ENCODE measurements around the gene AGAP3.
A peak's percentile ranks its signal among the peaks of the same experiment; 100 is the strongest.
"Not testable (repeated sequence)": the region's sequence is repeated elsewhere in the genome, so short reads cannot be mapped to it uniquely, and the experiment has no call there.

AGAP3 gene

GRCh38 chr7:151085691-151086620 lies at the start of gene AGAP3:
Gene AGAP3 (plus strand): TSS chr7:151086475. CDS start chr7:151086742, 267 bp downstream.
- peak in 1 of 2 experiments; percentile 28 for DNase-seq (ENCODE audit: low read depth in 2 of 2)

DNA sequence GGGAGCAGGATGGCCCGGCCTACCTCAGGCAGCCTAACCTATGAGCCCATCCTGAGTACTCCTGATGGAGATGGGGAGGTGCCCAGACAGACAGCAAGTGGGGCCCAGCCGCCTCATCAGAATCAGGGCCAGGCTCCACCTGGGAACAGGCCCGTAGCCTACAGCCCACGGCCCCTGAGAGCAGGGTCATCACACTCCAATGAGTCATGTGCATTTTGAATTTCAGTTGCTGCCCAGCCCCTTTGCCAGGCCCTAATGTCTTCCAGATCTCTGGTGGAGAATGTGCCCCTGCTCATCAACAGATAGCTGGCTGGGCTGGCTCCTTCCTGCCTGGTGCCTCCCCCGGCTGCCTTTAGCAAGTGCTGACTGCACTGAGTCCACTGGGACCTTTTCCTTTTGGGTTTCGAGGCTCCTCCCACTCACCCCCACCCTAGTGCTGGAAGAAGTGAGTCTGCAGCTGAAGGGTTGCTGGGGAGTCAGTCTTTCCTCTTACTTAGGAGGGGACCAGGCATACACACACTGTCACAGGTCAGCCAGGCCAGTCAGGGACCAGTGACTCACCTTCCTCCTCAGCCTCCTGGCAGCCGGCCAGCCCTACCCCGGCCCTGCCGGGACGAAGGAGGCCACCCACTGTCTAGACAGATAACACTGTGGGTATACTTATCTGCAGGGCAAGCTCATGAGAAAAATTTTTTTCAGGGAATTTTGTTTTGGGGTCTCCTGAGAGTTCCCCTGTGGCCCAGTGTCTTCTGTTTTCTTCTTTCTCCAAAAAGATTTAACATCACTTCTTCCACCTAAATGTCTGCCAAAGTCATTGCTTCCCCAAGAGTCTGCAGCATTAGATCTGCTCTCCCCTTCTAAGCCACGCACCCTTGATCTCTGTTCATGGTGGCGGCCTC lies 47.1 kb upstream of the AGAP3 start:
- no peak for DNase-seq (ENCODE audit: low read depth in 2 of 2)

DNA sequence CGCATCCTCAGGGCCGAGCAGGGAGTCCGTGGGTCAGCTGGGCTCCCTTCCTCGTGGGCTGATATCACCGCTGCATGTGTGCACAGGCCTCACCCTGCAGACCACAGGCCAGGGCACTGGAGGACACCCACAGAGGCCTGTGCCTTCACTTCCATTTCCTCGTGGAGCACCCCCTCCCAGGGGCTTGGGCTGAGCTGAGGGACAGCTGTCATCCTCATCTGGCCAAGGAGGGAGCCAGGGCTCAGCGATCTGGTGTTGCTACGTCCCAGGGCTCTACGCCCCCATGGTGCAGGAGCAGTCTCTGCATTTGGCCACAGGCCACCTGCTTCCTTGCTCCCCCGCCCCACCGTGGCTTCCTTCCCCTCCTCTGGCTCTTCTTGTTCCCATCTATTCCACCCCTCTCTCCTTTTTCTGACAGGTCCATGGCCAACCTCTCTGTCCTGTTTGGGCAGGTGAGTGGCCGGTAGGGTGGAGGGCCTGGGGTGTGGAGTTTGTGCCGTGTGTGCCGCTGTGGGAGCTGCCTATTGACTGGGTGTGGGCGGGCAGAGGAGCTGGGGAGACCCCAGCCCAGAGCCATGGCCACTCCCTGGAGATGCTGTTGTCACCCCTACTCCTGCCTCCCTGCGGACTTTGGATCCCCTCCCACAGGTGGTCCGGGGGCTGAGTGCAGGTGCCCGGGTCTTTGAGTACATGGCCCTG lies 46.3 kb upstream of the AGAP3 start:
- no peak for DNase-seq (ENCODE audit: low read depth in 2 of 2)

GRCh38 chr7:151040616-151041375 lies 45.5 kb upstream of the AGAP3 start:
- DNase-seq (ENCODE audit: low read depth in 2 of 2) = no peak

- DNase-seq (ENCODE audit: low read depth in 2 of 2) = not testable (repeated sequence)
Measured at GRCh38 chr7:151043449-151043848, 42.8 kb upstream of the AGAP3 start.

DNA sequence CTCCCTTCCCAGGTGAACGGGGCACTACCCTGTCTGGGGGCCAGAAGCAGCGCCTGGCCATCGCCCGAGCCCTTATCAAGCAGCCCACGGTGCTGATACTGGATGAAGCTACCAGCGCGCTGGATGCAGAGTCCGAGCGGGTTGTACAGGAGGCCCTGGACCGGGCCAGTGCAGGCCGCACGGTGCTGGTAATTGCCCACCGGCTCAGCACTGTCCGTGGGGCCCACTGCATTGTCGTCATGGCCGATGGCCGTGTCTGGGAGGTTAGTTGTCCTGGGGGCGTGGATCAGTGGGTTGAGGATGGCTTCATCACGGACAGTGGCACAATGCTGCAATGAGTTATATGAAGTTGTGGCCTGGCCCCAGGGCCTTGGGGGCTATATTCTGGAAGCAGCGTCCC lies 42.3 kb upstream of the AGAP3 start:
- DNase-seq (ENCODE audit: low read depth in 2 of 2) = no peak

DNA sequence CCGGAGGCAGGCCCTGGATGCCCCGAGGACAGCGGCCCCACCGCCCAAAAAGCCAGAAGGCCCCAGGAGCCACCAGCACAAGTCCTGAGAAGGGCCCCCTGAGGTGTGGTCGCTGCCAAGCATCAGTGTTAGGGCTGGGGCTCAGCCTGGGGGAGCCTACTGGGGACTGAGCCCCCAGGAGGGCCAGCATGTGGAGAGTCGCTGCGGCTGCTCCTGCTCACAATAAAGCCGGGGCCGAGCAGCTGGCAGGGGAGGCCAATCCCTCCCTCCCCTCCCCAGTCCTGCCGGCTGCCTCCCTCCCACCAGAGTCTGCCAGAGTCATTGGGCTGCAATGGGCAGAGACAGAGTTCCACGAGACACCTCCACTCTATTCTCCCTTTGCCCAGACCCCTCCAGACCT lies 41.0 kb upstream of the AGAP3 start:
- no peak for DNase-seq (ENCODE audit: low read depth in 2 of 2)

GRCh38 chr7:151045967-151046366 lies 40.3 kb upstream of the AGAP3 start:
- DNase-seq (ENCODE audit: low read depth in 2 of 2) = no peak

- DNase-seq (ENCODE audit: low read depth in 2 of 2) = no peak
Measured at GRCh38 chr7:151046603-151047573, 39.4 kb upstream of the AGAP3 start.

GRCh38 chr7:151047976-151048815 lies 38.1 kb upstream of the AGAP3 start, which contains the start of gene ASIC3:
Gene ASIC3 (plus strand): TSS chr7:151048531. CDS start chr7:151048886, 355 bp downstream.
- DNase-seq (ENCODE audit: low read depth in 2 of 2) = no peak

DNA sequence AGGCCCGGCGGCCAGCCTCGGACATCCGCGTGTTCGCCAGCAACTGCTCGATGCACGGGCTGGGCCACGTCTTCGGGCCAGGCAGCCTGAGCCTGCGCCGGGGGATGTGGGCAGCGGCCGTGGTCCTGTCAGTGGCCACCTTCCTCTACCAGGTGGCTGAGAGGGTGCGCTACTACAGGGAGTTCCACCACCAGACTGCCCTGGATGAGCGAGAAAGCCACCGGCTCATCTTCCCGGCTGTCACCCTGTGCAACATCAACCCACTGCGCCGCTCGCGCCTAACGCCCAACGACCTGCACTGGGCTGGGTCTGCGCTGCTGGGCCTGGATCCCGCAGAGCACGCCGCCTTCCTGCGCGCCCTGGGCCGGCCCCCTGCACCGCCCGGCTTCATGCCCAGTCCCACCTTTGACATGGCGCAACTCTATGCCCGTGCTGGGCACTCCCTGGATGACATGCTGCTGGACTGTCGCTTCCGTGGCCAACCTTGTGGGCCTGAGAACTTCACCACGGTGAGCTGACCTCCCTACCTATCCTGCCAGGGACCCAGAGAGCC lies 37.3 kb upstream of the AGAP3 start:
- no peak for DNase-seq (ENCODE audit: low read depth in 2 of 2)

- no peak for DNase-seq (ENCODE audit: low read depth in 2 of 2)
Measured at GRCh38 chr7:151051108-151051507, 35.2 kb upstream of the AGAP3 start.

DNA sequence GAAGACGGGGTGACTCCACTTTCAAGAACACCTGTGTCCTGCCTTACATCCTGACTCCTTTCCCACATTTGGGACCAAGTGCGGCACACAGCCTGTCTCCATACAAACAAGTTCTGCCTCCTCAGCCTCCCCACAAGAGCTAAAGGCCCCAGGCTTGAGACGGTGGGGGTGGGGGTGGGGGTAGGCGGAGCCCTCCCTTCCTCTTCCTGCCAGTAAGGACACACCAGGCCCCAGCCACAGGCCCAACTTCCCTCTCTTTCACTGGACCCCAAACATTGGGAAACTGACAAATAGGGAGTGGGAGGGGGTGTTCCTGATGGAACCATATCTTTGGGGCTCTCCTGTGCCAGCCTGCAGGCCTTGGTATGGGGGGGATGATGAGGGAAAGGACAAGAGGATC lies 33.2 kb upstream of the AGAP3 start:
- DNase-seq (ENCODE audit: low read depth in 2 of 2) = no peak

GRCh38 chr7:151053751-151054150 lies 32.5 kb upstream of the AGAP3 start:
- DNase-seq (ENCODE audit: low read depth in 2 of 2) = no peak

GRCh38 chr7:151056283-151056665 lies 30.0 kb upstream of the AGAP3 start:
- DNase-seq (ENCODE audit: low read depth in 2 of 2) = no peak

GRCh38 chr7:151056666-151057505 lies 29.4 kb upstream of the AGAP3 start:
- no peak for DNase-seq (ENCODE audit: low read depth in 2 of 2)

DNA sequence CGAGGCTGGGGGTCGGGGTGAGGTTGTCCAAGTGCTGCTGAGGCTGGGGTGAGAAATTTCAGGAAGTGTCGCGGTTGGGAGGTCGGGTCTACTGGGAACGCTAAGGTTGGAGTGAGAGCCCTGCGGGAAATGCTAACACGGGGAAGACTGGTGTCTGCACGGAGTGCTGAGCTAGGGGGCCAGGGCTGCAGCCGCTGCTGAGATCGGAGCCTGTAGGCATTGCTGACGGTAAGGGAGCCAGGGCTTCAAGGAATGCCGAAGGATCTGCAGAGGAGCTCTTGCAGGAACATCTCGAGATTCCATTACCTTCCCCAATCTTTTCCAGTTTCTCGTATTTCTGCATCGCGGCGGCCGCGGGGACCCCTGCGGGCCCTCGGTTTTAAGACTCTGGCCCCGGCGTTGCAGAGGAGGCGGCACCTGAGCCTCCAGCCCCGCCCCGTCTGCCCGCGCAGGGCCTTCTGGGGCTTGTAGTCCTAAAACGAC lies 28.7 kb upstream of the AGAP3 start, which contains the start of gene CDK5:
Gene CDK5, minus strand, starts transcription at position 392 of the 483 bp plus-strand sequence. Its CDS starts 49 bp downstream, at position 343.
- DNase-seq (ENCODE audit: low read depth in 2 of 2) = no peak
